Uterus (tissue), 2 donors: ENCODE measurements around the gene TEX2.

Experiments used
- POLR2A ChIP-seq, 2 donors: fragments of 450-650 bp; IDR thresholded peaks; one replicate each; pipeline ENCODE4 v1.6.1; 2016; ENCODE audit warnings: antibody characterized with exemption in 2 of 2, mild to moderate bottlenecking in 1 of 2, moderate library complexity in 1 of 2
- TF ChIP-seq, protein P1 (sequence below), 4 experiments: fragments of 200-600 bp in 2 of 4; fragments of 450-650 bp in 2 of 4; sonication (generic) in 2 of 4; IDR thresholded peaks; one replicate each; pipeline ENCODE4 v1.5.1; 2016 to 2019; ENCODE audit warnings: antibody characterized with exemption in 4 of 4, mild to moderate bottlenecking in 2 of 4, moderate library complexity in 1 of 4

DNA sequence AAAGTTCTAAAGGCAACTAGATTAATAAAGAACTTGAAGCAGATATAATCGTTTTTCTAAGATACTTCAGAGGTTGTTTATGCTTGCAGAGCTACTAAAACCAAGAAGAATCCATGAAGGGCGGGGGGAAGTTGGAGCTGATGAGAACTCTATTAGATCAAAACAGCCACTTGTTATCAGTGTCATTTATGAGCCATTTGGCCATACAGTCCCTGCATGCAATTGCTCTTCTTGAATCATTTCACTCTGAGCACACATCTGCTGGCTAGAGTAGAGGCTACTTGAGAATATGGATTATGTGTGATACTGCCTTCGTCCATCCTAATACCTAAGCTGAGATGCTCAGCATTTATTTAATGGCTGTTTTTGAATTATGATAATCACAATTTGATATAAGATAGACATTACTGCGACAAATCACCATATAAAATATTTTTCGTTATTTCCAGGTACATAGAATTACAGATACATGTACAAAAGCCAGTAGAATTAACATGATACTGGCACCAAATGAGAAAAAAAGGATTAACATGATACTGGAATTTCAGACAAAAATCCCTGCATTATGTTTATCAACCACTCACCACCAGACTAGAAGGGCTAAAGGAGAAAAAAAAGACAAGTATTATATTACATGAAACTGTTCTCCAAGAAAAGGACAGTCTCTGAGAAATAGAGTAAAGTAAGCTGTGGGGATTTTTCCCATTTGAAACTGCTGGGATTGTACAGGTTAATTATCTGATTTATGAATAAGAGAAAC is 64.5 kb downstream of the TEX2 start:
- TF ChIP-seq, protein P1, sequence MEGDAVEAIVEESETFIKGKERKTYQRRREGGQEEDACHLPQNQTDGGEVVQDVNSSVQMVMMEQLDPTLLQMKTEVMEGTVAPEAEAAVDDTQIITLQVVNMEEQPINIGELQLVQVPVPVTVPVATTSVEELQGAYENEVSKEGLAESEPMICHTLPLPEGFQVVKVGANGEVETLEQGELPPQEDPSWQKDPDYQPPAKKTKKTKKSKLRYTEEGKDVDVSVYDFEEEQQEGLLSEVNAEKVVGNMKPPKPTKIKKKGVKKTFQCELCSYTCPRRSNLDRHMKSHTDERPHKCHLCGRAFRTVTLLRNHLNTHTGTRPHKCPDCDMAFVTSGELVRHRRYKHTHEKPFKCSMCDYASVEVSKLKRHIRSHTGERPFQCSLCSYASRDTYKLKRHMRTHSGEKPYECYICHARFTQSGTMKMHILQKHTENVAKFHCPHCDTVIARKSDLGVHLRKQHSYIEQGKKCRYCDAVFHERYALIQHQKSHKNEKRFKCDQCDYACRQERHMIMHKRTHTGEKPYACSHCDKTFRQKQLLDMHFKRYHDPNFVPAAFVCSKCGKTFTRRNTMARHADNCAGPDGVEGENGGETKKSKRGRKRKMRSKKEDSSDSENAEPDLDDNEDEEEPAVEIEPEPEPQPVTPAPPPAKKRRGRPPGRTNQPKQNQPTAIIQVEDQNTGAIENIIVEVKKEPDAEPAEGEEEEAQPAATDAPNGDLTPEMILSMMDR (IDR thresholded peaks at IDR 0.05): no peak
- TF ChIP-seq POLR2A (IDR thresholded peaks at IDR 0.05): no peak
